ENCODE measurements around the gene AMH.

Gene AMH

DNA sequence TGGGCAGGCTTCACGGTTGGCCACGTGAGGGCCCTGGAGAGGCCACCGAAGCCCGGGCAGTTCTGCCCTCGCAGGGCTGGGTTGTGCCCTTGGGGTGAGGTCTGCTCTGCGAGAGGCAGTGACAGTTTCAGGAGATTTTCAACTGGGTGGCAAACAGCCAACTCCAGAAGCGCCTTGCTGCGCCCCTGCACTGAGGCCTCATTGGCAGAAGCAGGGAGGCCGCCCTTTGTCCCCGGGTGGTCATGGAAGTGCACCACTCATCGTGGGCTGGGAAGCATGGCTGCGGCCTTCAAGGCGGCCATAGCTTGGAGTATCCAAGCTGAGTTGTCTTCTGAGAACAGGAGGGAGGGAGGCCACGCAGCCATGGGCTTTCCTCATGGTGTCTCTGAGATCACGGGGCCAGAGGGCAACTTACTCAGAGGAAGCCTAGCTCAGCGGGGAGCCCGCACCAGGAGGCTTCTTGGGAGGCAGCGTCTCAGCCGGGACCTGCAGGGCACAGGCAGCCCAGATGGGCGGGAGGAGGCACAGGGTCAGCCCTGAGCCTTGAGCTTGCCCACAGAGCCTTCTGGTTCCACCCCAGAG lies 27.8 kb upstream of the AMH start:
- CTCF ChIA-PET: interaction anchor here (1.6 to 2.1 kb wide), 4 partner anchors 14 to 65 kb away, joined by 4 to 10 read pairs (median 6); no protein-coding TSS in a partner anchor
- Histone ChIP-seq H3K36me3 (ENCODE audit: control insufficient read depth in 4 of 4, insufficient read depth in 4 of 4, low read length in 3 of 4) (peaks cover 20 to 90% (median 66%) of the 10 kb centered on the region in 4 experiments), H3K27me3 (replicated peaks in 2 of 5; ENCODE audit: control insufficient read depth in 4 of 5, insufficient read depth in 5 of 5, low read length in 4 of 5) (no peaks in the 10 kb centered on the region), H3K9me3 (ENCODE audit: control extremely low read depth in 1 of 5, control insufficient read depth in 4 of 5, insufficient read depth in 2 of 5, low read depth in 1 of 5, low read length in 4 of 5) (no peaks in the 10 kb centered on the region), H3K27ac (ENCODE audit: insufficient read depth in 1 of 2, low read depth in 1 of 2, low read length in 2 of 2, poor library complexity in 1 of 2, severe bottlenecking in 2 of 2) (no peak overlapping the region), H3K4me1 (ENCODE audit: control extremely low read depth in 1 of 4, control insufficient read depth in 4 of 4, insufficient read depth in 4 of 4, low read length in 3 of 4) (no peaks in the 10 kb centered on the region), H3K4me3 (ENCODE audit: control insufficient read depth in 1 of 7, extremely low read depth in 1 of 7, insufficient read depth in 4 of 7, low read depth in 2 of 7, low read length in 6 of 7) (no peak overlapping the region)
- DNase-seq: no peak
- WGBS (ENCODE audit: insufficient coverage): 95% methylated on average over 17 of the region's 20 CpGs
- POLR2A ChIA-PET: no interaction called here

DNA sequence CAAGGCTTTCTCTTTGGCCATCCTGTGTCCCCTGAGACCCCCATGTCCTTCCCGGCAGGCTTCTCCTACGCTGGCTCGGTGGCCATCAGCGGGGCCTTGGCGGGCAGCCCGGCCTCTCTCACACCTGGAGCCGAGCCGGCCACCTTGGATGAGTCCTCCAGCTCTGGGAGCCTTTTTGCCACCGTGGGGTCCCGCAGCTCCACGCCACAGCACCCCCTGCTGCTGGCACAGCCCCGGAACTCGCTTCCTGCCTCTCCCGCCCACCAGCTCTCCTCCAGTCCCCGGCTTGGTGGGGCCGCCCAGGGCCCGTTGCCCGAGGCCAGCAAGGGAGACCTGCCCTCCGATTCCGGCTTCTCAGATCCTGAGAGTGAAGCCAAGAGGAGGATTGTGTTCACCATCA lies 27.2 kb upstream of the AMH start:
- POLR2A ChIA-PET: no interaction called here
- no peaks in the 10 kb centered on the region for H3K4me1 ChIP-seq (ENCODE audit: control extremely low read depth in 1 of 4, control insufficient read depth in 4 of 4, insufficient read depth in 4 of 4, low read length in 3 of 4)
- H3K27me3 ChIP-seq (replicated peaks in 2 of 5; ENCODE audit: control insufficient read depth in 4 of 5, insufficient read depth in 5 of 5, low read length in 4 of 5): no peaks in the 10 kb centered on the region
- peaks cover 20 to 89% (median 64%) of the 10 kb centered on the region in 4 experiments for H3K36me3 ChIP-seq (ENCODE audit: control insufficient read depth in 4 of 4, insufficient read depth in 4 of 4, low read length in 3 of 4)
- CTCF ChIA-PET: interaction anchor here (1.6 to 2.1 kb wide), 4 partner anchors 15 to 66 kb away, joined by 4 to 10 read pairs (median 6); no protein-coding TSS in a partner anchor
- WGBS (ENCODE audit: insufficient coverage): 96% methylated on average over 19 of the region's 20 CpGs
- no peaks in the 10 kb centered on the region for H3K9me3 ChIP-seq (ENCODE audit: control extremely low read depth in 1 of 5, control insufficient read depth in 4 of 5, insufficient read depth in 2 of 5, low read depth in 1 of 5, low read length in 4 of 5)
- H3K4me3 ChIP-seq (ENCODE audit: control insufficient read depth in 1 of 7, extremely low read depth in 1 of 7, insufficient read depth in 4 of 7, low read depth in 2 of 7, low read length in 6 of 7): no peak overlapping the region
- no peak overlapping the region for H3K27ac ChIP-seq (ENCODE audit: insufficient read depth in 1 of 2, low read depth in 1 of 2, low read length in 2 of 2, poor library complexity in 1 of 2, severe bottlenecking in 2 of 2)
- peak in 1 of 3 donors; percentile 26 for DNase-seq

- no peak overlapping the region for H3K27ac ChIP-seq (ENCODE audit: insufficient read depth in 1 of 2, low read depth in 1 of 2, low read length in 2 of 2, poor library complexity in 1 of 2, severe bottlenecking in 2 of 2)
- POLR2A ChIA-PET: no interaction called here
- no peaks in the 10 kb centered on the region for H3K9me3 ChIP-seq (ENCODE audit: control extremely low read depth in 1 of 5, control insufficient read depth in 4 of 5, insufficient read depth in 2 of 5, low read depth in 1 of 5, low read length in 4 of 5)
- 92% methylated on average over 9 of the region's 18 CpGs for WGBS (ENCODE audit: insufficient coverage)
- peaks cover 16 to 87% (median 59%) of the 10 kb centered on the region in 4 experiments for H3K36me3 ChIP-seq (ENCODE audit: control insufficient read depth in 4 of 4, insufficient read depth in 4 of 4, low read length in 3 of 4)
- no peak for DNase-seq
- no peaks in the 10 kb centered on the region for H3K4me1 ChIP-seq (ENCODE audit: control extremely low read depth in 1 of 4, control insufficient read depth in 4 of 4, insufficient read depth in 4 of 4, low read length in 3 of 4)
- no peak overlapping the region for H3K4me3 ChIP-seq (ENCODE audit: control insufficient read depth in 1 of 7, extremely low read depth in 1 of 7, insufficient read depth in 4 of 7, low read depth in 2 of 7, low read length in 6 of 7)
- H3K27me3 ChIP-seq (replicated peaks in 2 of 5; ENCODE audit: control insufficient read depth in 4 of 5, insufficient read depth in 5 of 5, low read length in 4 of 5): no peaks in the 10 kb centered on the region
- CTCF ChIA-PET: interaction anchor here (0.6 to 1.4 kb wide), 2 partner anchors 65 to 70 kb away, joined by 3 to 4 read pairs; no protein-coding TSS in a partner anchor
Measured at GRCh38 chr19:2223391-2223790, 25.7 kb upstream of the AMH start.

DNA sequence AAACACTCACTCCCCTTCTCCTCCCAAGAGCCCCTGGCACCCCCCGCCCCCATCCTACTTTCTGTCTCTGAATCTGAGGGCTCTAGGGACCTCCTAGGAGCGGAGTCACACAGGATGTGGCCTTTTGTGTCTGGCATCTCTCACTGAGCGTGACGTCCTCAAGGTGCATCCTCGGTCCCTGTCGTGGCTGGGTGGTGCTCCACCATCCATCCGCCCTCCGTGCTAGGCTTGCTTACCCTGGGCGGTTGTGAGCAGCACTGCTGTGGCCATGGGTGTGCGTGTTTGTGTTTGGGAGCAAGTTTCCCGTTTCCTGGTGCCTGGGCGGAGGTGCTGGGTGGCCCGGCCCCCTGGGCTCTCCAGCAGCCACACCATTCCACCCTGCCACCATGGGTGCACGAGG lies 25.2 kb upstream of the AMH start:
- CTCF ChIA-PET: no interaction called here
- no peak overlapping the region for H3K4me3 ChIP-seq (ENCODE audit: control insufficient read depth in 1 of 7, extremely low read depth in 1 of 7, insufficient read depth in 4 of 7, low read depth in 2 of 7, low read length in 6 of 7)
- H3K36me3 ChIP-seq (ENCODE audit: control insufficient read depth in 4 of 4, insufficient read depth in 4 of 4, low read length in 3 of 4): peaks cover 16 to 91% (median 60%) of the 10 kb centered on the region in 4 experiments
- no peaks in the 10 kb centered on the region for H3K9me3 ChIP-seq (ENCODE audit: control extremely low read depth in 1 of 5, control insufficient read depth in 4 of 5, insufficient read depth in 2 of 5, low read depth in 1 of 5, low read length in 4 of 5)
- H3K27me3 ChIP-seq (replicated peaks in 2 of 5; ENCODE audit: control insufficient read depth in 4 of 5, insufficient read depth in 5 of 5, low read length in 4 of 5): no peaks in the 10 kb centered on the region
- WGBS (ENCODE audit: insufficient coverage): 94% methylated on average over 11 of the region's 14 CpGs
- POLR2A ChIA-PET: no interaction called here
- H3K27ac ChIP-seq (ENCODE audit: insufficient read depth in 1 of 2, low read depth in 1 of 2, low read length in 2 of 2, poor library complexity in 1 of 2, severe bottlenecking in 2 of 2): no peak overlapping the region
- no peaks in the 10 kb centered on the region for H3K4me1 ChIP-seq (ENCODE audit: control extremely low read depth in 1 of 4, control insufficient read depth in 4 of 4, insufficient read depth in 4 of 4, low read length in 3 of 4)
- peak in 2 of 3 donors; percentile 15 to 35 for DNase-seq

- H3K4me3 ChIP-seq (ENCODE audit: control insufficient read depth in 1 of 7, extremely low read depth in 1 of 7, insufficient read depth in 4 of 7, low read depth in 2 of 7, low read length in 6 of 7): no peak overlapping the region
- peaks cover 13 to 91% (median 65%) of the 10 kb centered on the region in 4 experiments for H3K36me3 ChIP-seq (ENCODE audit: control insufficient read depth in 4 of 4, insufficient read depth in 4 of 4, low read length in 3 of 4)
- POLR2A ChIA-PET: no interaction called here
- 94% methylated on average over 13 of the region's 13 CpGs for WGBS (ENCODE audit: insufficient coverage)
- no peaks in the 10 kb centered on the region for H3K9me3 ChIP-seq (ENCODE audit: control extremely low read depth in 1 of 5, control insufficient read depth in 4 of 5, insufficient read depth in 2 of 5, low read depth in 1 of 5, low read length in 4 of 5)
- CTCF ChIA-PET: interaction anchor here (1.2 kb wide), 1 partner anchor 8 kb away, joined by 6 read pairs; no protein-coding TSS in a partner anchor
- DNase-seq: no peak
- H3K4me1 ChIP-seq (ENCODE audit: control extremely low read depth in 1 of 4, control insufficient read depth in 4 of 4, insufficient read depth in 4 of 4, low read length in 3 of 4): no peaks in the 10 kb centered on the region
- H3K27me3 ChIP-seq (replicated peaks in 2 of 5; ENCODE audit: control insufficient read depth in 4 of 5, insufficient read depth in 5 of 5, low read length in 4 of 5): no peaks in the 10 kb centered on the region
- H3K27ac ChIP-seq (ENCODE audit: insufficient read depth in 1 of 2, low read depth in 1 of 2, low read length in 2 of 2, poor library complexity in 1 of 2, severe bottlenecking in 2 of 2): no peak overlapping the region
Measured at GRCh38 chr19:2224754-2225349, 24.3 kb upstream of the AMH start.

- POLR2A ChIA-PET: no interaction called here
- no peak for DNase-seq
- Histone ChIP-seq H3K9me3 (ENCODE audit: control extremely low read depth in 1 of 5, control insufficient read depth in 4 of 5, insufficient read depth in 2 of 5, low read depth in 1 of 5, low read length in 4 of 5) (no peaks in the 10 kb centered on the region), H3K27me3 (replicated peaks in 2 of 5; ENCODE audit: control insufficient read depth in 4 of 5, insufficient read depth in 5 of 5, low read length in 4 of 5) (no peaks in the 10 kb centered on the region), H3K27ac (ENCODE audit: insufficient read depth in 1 of 2, low read depth in 1 of 2, low read length in 2 of 2, poor library complexity in 1 of 2, severe bottlenecking in 2 of 2) (no peak overlapping the region), H3K36me3 (ENCODE audit: control insufficient read depth in 4 of 4, insufficient read depth in 4 of 4, low read length in 3 of 4) (peaks cover 13 to 91% (median 67%) of the 10 kb centered on the region in 4 experiments), H3K4me1 (ENCODE audit: control extremely low read depth in 1 of 4, control insufficient read depth in 4 of 4, insufficient read depth in 4 of 4, low read length in 3 of 4) (no peaks in the 10 kb centered on the region), H3K4me3 (ENCODE audit: control insufficient read depth in 1 of 7, extremely low read depth in 1 of 7, insufficient read depth in 4 of 7, low read depth in 2 of 7, low read length in 6 of 7) (no peak overlapping the region)
- WGBS (ENCODE audit: insufficient coverage): 98% methylated on average over 30 of the region's 32 CpGs
- CTCF ChIA-PET: interaction anchor here (1.2 kb wide), 1 partner anchor 8 kb away, joined by 6 read pairs; no protein-coding TSS in a partner anchor
Measured at GRCh38 chr19:2225415-2226050, 23.6 kb upstream of the AMH start.

All from common myeloid progenitor, CD34-positive (primary cell).